HG03378 (cell line): Measurements from ENCODE around the gene PUS1.

Experiments
- ATAC-seq: cut with Tn5 transposase; IDR thresholded peaks from one replicate; pipeline ENCODE4 v1.9.1; 2021; ENCODE audit warnings: mild to moderate bottlenecking, moderate library complexity; ENCODE audit not compliant: unreplicated experiment

The PUS1 gene

DNA sequence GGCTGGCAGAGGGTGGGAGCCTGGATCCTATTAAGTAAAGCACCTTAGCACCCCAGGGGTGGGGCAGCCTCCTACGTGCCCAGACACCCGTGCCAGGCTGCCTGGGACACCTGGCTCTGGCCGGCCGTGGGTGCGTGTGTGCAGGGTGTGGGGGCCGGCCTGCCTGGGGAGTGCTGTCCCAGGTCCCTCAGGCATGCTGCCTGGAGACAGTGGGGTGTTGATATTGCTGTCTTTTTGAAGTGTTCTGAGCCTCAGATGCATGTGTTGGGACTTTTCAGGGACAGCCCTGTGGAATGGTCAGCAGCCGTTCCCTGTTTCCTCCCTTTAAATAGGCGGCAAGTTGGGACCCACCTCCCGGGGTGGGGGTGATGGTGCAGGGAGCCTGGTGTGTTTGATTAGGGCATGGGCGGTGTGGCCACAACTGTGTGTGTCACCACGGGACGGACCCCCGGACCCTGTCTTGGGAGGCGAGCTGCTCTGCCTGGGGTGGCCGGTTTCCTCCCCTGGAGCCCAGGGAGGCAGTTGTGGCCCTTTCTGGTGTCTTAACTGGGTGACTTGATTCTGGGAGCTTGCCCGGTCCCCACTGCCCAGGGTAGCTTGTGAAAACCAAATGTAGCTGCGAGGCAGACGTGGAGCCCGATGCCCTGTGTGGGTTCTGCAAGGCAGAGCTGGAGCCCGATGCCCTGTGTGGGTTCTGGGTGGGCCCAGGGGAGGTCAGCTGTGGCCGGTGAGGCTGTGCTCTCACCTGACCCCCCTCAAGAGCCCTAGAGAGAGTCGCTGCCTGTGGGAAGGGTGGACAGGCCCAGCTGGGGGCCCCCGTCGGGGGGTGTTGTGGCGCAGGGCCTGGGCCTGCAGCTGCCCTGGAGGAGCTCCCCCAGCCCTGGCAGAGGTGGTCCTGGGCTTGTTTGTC lies 26.5 kb upstream of the PUS1 start:
- no peak for ATAC-seq

DNA sequence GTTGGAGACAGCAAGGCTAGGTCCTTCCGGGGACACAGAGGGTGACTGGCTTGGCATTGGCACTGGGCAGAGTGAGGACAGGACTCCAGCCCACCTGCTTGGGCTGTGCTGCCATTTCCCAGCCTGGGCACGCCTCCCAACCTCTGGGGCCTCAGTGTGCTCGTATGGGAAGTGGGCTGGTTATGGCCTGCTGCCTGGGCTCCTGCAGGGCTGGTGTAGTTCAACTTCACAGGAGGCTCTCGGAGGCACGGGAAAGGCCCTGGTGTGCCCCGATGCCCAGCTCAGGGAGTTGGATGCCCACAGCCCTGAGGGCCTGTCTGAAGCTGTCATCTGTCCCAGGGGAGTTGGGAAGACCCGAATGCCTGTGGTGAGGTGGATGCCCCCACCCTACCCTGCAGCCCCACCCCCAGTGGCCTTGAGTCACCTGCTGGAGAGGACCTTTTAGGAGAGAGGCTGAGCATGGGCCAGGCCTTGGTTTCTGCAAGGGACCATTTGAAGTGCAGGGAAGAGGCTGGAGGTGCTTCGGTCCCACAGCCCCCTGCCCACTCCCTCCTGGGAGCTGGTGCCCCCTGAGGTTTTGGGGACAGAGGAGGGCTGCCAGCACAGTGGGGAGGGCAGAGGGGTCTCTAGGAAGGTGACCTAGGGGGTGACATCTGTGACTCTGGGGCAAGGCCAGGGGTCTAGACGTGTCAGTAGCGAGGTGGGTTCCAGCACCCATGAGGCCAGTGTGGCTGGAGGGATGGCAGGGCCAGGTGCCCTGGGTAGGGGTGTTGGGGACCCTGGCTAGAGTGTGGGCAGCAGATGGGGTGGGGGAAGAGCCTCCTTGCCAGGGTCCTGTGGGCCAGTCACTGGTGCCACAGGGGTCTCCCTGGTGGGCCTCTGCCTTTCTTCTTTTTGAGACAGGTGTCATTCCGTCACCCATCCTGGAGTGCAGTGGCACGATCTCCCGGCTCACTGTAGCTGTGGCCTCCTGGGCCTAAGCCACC lies 25.5 kb upstream of the PUS1 start:
- no peak for ATAC-seq

DNA sequence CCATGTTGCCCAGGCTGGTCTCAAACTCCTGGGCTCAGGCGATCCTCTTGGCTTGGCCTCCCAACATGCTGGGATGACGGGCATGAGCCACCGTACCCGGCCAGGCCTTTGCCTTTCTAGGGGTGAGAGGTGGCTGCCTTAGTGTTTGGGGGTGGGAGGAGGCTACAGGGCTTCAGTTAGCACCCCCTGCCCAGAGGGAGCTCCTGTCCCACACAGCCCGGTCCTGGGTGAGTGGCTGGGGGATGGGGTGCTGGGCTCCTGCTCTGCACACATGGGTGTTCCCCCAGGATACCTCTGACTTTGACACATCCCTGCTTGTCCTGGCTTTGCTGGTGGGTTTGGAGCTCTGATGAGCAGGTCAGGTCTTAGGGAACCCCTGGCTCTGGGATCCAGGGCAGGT lies 24.7 kb upstream of the PUS1 start:
- no peak for ATAC-seq

DNA sequence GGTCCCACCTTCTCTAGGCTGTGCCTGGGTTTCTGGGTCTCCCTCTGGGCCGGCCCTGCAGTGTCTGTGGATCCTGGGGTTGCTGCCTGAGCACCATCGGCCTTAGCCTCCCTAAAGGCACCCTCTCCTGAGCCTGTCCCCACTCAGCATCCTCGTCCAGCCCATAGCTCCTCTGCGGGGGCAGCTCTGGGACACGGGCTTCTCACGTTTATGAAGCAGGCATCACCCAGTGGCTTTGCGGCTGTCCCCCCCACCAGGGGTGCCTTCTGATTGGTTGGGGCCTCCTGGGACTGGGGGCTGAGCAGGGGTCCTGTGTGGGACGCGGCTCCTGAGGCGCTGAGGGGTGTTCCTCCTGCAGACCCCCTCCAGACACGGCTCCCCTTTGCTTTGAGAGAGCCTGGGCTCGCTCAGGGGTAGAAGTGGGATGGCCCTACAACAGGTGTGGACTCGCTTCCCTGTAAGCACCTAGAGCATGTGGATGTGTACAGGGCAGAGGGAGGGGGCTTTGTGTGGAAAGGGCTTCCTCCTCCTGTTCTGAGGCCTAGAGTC lies 23.9 kb upstream of the PUS1 start:
- ATAC-seq: no peak

DNA sequence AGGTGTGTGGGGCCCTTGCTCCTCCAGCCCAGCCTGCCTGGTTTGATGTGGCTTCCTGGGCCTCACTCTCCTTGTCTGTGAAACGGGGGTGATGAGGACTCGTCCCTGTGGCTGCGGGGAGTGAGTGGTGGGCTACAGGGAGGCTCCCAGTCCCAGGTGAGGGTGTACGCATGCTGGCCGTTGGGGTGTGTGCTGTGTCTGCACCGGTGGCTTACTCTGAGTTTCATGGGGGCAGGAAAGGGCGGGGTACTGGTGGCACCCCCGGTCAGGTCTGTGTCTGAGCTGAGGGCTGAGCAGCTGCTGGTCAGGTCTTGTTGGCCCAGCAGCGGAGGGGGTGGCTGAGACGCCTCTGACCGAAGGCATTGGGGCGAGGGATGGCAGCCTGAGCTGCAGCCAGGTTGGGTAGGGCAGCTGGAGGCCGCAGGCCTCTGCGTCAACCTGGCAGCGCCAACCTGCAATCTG lies 23.4 kb upstream of the PUS1 start:
- no peak for ATAC-seq

DNA sequence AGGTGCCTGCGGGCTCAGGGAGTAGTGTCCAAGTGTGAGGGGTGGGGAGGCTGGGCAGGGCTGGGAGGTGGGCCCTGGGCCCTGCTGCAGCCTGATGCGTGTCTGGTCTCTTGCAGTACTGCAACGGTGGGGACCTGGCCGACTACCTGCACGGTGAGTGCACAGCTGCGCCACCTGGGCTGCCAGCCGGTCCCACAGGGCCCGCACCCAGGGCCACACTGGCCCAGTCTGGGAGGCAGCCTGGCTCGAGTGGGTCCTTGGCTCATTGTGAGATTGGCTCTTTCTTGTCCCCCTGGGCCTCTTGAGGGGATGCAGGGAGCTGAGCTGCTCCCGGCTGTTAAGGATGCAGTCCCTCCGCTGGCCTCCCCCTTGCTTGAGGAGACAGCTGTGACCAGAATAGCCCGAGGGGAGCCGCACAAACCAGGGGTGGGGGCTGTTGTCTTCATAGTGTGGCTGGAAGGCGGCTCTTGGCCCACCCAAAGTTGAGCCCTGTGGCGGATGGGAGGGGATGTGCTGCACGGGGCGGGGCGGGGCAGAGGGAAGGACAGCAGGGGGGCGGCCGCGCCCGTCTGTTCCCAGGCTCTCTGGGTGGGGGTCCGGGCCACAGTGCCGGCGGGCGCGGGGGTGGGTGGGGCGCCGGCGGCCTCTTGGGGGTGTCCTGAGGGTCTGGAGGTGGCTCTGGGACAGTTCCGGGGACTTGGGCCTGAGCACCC lies 21.5 kb upstream of the PUS1 start:
- ATAC-seq: no peak

DNA sequence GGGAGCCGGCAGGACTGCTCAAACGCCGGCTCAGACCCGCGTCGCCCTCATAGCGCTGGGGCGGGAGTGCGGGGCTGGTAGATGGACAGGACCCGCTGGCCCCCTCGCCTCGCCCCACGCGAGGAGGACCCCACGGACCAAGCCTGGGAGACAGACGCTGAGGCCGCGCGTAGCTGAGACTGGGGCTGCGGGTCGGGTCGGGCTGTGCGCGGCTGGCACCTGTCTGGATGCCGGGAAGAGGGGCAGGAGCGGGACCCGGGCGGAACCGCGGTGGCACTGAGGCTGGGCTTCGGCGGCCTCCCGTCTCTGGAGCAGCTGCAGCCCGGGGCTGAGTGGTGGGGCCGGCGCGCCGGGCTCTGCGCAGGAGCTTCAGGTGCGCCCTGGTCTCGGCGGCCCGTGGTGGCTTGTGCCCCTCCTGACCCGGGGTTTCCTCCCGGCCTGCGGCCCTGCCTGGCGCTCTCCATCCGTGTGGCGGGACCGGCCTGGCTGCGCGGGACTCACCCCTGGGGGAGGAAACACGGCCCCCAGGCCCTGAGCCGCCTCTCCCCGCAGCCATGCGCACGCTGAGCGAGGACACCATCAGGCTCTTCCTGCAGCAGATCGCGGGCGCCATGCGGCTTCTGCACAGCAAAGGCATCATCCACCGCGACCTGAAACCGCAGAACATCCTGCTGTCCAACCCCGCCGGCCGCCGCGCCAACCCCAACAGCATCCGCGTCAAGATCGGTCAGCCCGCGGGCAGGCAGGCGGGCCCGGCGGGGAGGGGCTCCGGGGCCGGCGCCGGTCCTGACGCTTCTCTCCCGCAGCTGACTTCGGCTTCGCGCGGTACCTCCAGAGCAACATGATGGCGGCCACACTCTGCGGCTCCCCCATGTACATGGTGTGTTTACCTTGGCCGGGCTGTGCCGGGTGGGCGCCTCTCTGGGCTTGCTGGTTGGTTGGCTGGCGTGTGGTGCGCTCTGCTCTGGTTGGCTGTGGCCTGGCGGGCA lies 20.7 kb upstream of the PUS1 start:
- no peak for ATAC-seq

DNA sequence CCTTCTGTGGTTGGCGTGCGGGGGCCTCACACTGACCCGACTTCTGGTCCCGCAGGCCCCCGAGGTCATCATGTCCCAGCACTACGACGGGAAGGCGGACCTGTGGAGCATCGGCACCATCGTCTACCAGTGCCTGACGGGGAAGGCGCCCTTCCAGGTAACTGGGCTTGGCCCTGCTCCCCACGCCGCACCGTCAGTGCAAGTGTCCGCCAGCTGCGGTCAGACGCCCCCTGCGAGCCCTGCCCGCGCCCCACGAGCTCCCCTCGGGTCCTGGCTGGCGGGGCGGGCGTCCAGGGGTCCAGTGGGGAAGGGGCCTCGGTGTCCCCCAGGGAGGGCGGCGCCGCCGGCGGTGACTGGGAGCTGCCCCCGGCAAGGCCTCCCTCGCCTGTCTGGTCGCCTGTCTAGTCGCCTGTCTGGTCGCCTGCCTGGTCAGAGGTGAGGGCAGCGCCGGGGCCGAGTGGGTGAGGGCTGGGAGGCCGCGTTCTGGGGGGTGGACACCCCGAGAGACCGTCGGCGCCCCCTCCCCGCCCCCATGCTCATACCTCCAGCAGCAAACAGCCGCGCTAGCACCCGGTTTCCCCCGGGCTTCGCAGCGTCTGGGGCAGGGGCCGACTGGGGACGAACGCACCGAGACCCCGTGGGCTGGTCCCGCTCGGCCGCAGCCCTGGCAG lies 19.9 kb upstream of the PUS1 start:
- ATAC-seq: no peak

DNA sequence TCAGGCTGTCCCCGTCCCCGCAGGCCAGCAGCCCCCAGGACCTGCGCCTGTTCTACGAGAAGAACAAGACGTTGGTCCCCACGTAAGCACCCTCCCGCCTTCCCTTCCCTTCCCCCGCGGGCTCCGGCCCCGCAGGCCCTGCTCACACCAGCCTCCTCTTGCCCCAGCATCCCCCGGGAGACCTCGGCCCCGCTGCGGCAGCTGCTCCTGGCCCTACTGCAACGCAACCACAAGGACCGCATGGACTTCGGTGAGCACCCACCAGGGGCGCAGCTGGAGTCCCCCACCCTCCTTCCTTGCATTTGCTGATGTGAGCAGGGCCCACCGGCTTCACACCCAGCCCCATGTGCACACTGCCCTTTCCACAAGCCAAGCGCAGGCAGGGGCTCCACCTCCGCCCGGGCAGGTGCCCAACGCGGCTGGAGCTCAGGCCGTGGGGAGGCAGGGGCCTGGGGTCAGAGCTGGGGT lies 19.3 kb upstream of the PUS1 start:
- no peak for ATAC-seq

DNA sequence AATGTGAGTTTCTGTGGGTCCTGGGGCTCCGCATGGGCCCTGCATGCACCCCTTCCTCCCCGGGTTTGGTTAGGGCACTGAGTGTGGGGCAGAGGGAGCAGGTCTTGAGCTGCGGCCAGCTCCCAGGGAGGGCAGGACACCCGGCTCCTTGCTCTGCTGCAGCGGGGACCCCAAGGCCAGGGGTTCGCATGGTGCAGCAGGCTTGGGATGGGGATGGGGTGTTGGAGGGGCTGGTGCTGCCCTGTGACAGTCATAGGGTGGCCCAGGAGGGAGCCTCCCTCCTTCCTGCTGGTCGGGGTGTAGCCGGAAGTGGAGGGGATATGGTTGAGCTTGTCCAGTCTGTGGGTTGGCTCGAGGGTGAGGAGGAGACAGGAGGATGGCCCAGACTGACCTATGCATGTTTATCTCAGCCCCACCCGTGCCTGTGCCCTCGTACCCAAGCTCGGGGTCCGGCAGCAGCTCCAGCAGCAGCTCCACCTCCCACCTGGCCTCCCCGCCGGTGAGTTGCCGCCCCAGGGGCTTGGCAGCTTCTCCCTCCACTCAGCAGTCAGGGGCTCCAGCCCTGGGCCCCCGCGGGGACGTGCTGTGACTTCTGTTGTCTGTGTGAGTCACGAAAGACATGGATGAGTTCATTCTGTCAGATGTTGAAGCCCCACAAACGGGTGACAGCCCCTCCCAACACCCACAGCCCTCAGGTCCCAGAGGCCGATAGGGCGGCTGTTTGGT lies 18.6 kb upstream of the PUS1 start:
- no peak for ATAC-seq

DNA sequence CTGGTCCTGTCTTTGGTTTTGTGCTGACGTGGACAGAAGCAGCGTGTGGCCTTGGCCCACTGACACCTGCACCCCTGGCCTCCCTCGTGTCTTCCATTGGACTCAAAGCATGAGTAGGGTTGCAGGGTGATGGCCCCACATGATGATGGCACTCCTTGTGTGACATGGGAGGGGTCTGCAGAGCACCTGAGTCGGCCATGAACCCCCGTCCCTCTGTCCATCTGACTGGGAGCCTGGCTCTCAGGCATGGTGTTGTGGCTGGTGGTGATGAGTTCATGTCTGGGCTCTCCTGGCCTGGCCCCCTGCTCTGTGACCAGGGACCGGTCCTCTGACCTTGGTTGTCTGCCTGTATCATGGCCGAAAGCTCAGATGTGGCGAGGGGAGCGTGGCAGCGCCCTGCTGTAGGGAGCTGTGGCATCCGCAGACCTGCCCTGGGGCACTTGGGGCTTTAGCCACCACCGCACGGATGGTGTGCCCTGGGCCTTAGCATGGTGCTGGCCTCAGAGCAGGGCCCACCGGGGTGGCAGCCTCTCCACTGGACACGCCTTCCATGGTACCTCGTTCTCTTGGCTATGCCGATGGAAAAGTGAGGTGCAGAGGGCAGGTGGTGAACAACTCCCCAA lies 17.9 kb upstream of the PUS1 start:
- no peak for ATAC-seq

DNA sequence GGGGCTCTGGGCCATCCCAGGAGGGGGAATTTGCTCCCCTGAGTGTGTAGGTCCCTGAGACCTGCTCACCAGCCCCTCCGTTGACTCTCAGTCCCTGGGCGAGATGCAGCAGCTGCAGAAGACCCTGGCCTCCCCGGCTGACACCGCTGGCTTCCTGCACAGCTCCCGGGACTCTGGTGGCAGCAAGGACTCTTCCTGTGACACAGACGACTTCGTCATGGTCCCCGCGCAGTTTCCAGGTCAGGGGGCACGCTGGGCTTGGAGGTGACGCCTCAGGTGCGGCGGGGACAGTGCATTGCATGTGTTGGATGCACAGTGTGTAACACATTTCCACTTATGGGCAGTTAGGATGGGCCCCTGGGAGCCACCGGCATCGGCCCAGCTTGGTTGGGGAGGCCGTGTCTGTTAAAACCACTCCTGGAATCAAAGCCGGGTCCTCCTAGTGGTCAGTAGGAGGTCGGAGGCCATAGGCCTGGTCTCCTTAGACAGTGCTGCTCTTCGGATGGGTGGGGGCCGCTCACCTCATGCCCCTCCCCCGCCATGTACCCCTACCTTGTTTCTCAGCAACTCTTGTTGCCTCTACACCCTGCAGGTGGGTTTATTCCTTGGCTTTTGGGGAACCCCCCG lies 17.1 kb upstream of the PUS1 start:
- ATAC-seq: no peak

DNA sequence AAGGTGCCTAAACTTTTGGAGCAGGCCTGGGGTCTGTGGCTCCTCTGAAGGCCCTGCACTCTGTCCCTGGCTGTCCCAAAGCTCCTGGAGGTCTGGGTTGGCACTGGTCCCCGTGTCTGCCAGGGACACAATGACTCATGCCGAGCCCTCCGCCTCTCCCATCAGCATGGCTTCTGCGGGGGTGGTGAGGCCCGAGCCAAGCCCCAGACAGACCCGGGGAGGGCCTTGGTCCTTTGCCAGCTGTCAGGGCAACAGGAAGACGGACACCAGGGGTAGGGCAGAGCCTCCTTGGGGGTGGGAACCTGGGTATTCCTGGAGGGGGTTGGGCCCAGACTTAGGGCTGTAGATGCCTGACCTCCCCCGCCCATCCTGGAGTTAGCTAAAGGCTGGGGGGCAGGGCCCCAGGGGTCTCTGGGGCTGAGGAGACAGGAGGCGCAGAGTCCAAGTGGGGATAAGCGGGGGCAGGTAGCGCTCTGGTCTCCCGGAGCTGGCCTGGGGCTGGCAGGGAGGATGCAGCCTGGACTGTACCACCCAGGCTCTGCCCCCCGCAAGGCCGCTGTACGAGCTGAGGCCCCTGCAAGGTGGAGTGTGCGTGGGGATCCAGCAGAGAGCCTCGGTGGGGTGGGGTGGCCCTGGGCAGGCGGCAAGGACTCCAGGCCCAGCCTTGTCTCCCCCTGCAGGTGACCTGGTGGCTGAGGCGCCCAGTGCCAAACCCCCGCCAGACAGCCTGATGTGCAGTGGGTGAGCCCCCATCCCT lies 16.4 kb upstream of the PUS1 start:
- no peak for ATAC-seq

DNA sequence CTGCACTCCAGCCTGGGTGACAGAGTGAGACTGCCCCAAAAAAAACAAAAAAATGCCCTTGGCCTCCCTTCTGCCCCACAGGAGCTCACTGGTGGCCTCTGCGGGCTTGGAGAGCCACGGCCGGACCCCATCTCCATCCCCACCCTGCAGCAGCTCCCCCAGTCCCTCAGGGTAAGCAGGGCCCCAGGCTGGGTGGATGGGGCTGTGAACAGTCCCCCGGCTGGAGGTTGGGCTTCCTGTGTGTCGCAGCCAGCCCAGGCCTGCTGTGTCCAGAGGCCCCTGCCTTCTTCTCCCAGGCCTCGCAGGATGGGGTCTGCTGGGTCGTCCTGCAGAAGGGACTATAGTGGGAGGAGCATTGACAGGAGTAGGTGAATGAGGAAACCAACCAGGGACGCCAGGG lies 15.4 kb upstream of the PUS1 start:
- ATAC-seq: no peak

DNA sequence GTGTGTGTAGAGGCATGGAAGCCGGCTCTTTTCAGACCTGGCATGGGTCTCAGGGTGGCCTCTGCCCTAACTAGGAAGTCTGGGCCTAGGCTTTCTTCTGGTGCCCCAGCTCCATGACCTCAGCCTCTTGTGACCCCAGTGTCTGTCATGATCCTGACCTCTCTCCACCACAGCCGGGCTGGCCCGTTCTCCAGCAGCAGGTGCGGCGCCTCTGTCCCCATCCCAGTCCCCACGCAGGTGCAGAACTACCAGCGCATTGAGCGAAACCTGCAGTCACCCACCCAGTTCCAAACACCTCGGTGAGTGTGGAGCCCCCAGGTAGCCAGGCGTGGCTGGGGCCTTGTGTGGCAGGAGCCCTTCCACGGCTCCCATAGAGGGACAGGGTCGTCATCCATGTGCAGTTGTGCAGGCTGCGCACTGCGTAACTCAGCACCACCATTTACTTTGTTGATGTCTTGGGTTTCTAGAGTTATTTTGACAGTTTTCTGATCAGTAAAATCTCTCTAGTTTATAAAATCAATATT lies 14.8 kb upstream of the PUS1 start:
- ATAC-seq: no peak

DNA sequence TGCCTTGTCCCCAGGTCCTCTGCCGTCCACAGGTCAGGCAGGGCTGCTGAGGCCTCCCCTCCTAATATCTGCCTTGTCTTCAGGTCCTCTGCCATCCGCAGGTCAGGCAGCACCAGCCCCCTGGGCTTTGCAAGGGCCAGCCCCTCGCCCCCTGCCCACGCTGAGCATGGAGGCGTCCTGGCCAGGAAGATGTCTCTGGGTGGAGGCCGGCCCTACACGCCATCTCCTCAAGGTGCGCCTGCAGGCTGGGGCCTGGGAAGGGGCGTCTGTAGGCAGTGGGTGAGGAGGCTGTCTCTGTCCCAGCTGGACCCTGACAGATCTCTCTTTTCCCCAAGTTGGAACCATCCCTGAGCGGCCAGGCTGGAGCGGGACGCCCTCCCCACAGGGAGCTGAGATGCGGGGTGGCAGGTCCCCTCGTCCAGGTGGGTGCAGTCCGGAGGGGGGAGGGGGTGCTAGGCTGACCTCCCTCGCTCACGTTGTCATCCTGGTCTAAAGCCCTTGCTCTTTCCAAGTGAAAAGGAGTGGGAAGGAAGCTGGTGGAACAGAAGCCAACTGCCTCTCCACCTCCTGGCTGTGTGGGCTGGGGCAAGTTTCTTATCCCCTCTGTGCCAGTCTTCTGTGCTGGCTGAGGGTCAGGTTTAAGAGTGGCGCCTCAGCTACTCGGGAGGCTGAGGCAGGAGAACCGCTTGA lies 13.9 kb upstream of the PUS1 start:
- ATAC-seq: no peak
